H9 (cell line): ENCODE data around the gene CERS5. TPM values are rescaled to one million over a fixed set of nuclear protein-coding genes. Genes with fewer than 3 reads are reported as not detected.

Experiments used
- DNase-seq: peaks from one replicate; pipeline ENCODE4 v3.0.0-alpha.2; 2017
- H2AFZ ChIP-seq: one replicate; pipeline ENCODE4 v1.6.1; 2013; ENCODE audit warnings: mild to moderate bottlenecking, low read length, control low read depth, moderate library complexity
- H2AK5ac ChIP-seq: 2 replicates; pipeline ENCODE4 v1.6.1; 2013; ENCODE audit warnings: low read length, control low read depth, mixed read lengths; ENCODE audit not compliant: insufficient read length
- H2BK120ac ChIP-seq: one replicate; pipeline ENCODE4 v1.6.1; 2013; ENCODE audit warnings: low read depth, mild to moderate bottlenecking, low read length, control low read depth, inconsistent platforms; ENCODE audit not compliant: poor library complexity, severe bottlenecking
- H2BK12ac ChIP-seq: 2 replicates; pipeline ENCODE4 v1.6.1; 2013; ENCODE audit warnings: low read length, control low read depth, mixed read lengths, low read depth; ENCODE audit not compliant: insufficient read length
- H2BK15ac ChIP-seq: 2 replicates; pipeline ENCODE4 v1.6.1; 2013; ENCODE audit warnings: low read depth, low read length, control low read depth
- H2BK20ac ChIP-seq: one replicate; pipeline ENCODE4 v1.6.1; 2013; ENCODE audit warnings: low read depth, mild to moderate bottlenecking, low read length, control low read depth, inconsistent platforms; ENCODE audit not compliant: poor library complexity, severe bottlenecking
- H2BK5ac ChIP-seq: 2 replicates; pipeline ENCODE4 v1.6.1; 2013; ENCODE audit warnings: low read length, control low read depth, mixed read lengths; ENCODE audit not compliant: insufficient read length
- H3K14ac ChIP-seq: 2 replicates; pipeline ENCODE4 v1.6.1; 2013; ENCODE audit warnings: low read length, control low read depth; ENCODE audit not compliant: insufficient read depth
- H3K18ac ChIP-seq: 2 replicates; pipeline ENCODE4 v1.6.1; 2013; ENCODE audit warnings: low read depth, mild to moderate bottlenecking, mixed read lengths, low read length, control low read depth; ENCODE audit not compliant: insufficient read length
- H3K23ac ChIP-seq: 2 replicates; pipeline ENCODE4 v1.6.1; 2013; ENCODE audit warnings: low read length, control low read depth, mixed read lengths, low read depth; ENCODE audit not compliant: insufficient read length
- H3K23me2 ChIP-seq: 2 replicates; pipeline ENCODE4 v1.6.1; 2013; ENCODE audit warnings: low read depth, mild to moderate bottlenecking, mixed read lengths, low read length, control low read depth; ENCODE audit not compliant: insufficient read length, poor library complexity, severe bottlenecking
- H3K27ac ChIP-seq: 2 replicates; pipeline ENCODE4 v1.5.1; 2013; ENCODE audit warnings: low read length, control low read depth, mixed read lengths, low read depth; ENCODE audit not compliant: insufficient read length
- H3K27me3 ChIP-seq: 2 replicates; pipeline ENCODE4 v1.6.1; 2013; ENCODE audit warnings: low read length, control low read depth, inconsistent platforms; ENCODE audit not compliant: insufficient read depth
- H3K4ac ChIP-seq: 2 replicates; pipeline ENCODE4 v1.6.1; 2013; ENCODE audit warnings: low read depth, mild to moderate bottlenecking, control low read depth, inconsistent platforms, low read length, moderate library complexity
- H3K4me1 ChIP-seq: 2 replicates; pipeline ENCODE4 v1.6.1; 2013; ENCODE audit warnings: low read length, control low read depth, inconsistent platforms; ENCODE audit not compliant: insufficient read depth
- H3K4me2 ChIP-seq: 2 replicates; pipeline ENCODE4 v1.6.1; 2013; ENCODE audit warnings: low read length, control low read depth, mixed read lengths; ENCODE audit not compliant: insufficient read length, insufficient read depth
- H3K56ac ChIP-seq: 2 replicates; pipeline ENCODE4 v1.6.1; 2013; ENCODE audit warnings: low read depth, mild to moderate bottlenecking, mixed read lengths, low read length, control low read depth; ENCODE audit not compliant: insufficient read length
- H3K79me1 ChIP-seq: 2 replicates; pipeline ENCODE4 v1.6.1; 2013; ENCODE audit warnings: low read depth, mild to moderate bottlenecking, moderate library complexity, low read length, control low read depth, inconsistent platforms; ENCODE audit not compliant: insufficient read depth, poor library complexity, severe bottlenecking
- H3K79me2 ChIP-seq: 2 replicates; pipeline ENCODE4 v1.6.1; 2013; ENCODE audit warnings: low read length, control low read depth, inconsistent platforms; ENCODE audit not compliant: insufficient read depth
- H3K9ac ChIP-seq: 2 replicates; pipeline ENCODE4 v1.6.1; 2013; ENCODE audit warnings: low read length, control low read depth, mixed read lengths; ENCODE audit not compliant: insufficient read length; ENCODE audit errors: extremely low read depth
- H3K9me3 ChIP-seq: one replicate; pipeline ENCODE4 v1.6.1; 2013; ENCODE audit warnings: low read depth, low read length, inconsistent platforms; ENCODE audit not compliant: control insufficient read depth
- H3T11ph ChIP-seq: one replicate; pipeline ENCODE4 v1.6.1; 2013; ENCODE audit warnings: mild to moderate bottlenecking, low read length, control low read depth, inconsistent platforms
- H4K20me1 ChIP-seq: one replicate; pipeline ENCODE4 v1.6.1; 2013; ENCODE audit not compliant: control insufficient read depth, insufficient read length, insufficient read depth
- H4K5ac ChIP-seq: 2 replicates; pipeline ENCODE4 v1.6.1; 2013; ENCODE audit warnings: low read depth, mild to moderate bottlenecking, mixed read lengths, low read length, control low read depth; ENCODE audit not compliant: insufficient read length
- H4K8ac ChIP-seq: replicated peaks from 2 replicates; pipeline ENCODE4 v1.6.1; 2013; ENCODE audit warnings: low read length, control low read depth, mixed read lengths, low read depth; ENCODE audit not compliant: insufficient read length
- H4K91ac ChIP-seq: 2 replicates; pipeline ENCODE4 v1.6.1; 2013; ENCODE audit warnings: low read depth, mild to moderate bottlenecking, moderate library complexity, mixed read lengths, low read length, control low read depth; ENCODE audit not compliant: insufficient read length
- H3K27ac Mint-ChIP-seq, 3 experiments: 2 replicates in 2 of 3; 3 replicates in 1 of 3; pipeline ENCODE4 v1.8.0; 2020 to 2021; ENCODE audit warnings: mixed read lengths in 3 of 3, mild to moderate bottlenecking in 1 of 3, moderate library complexity in 1 of 3
- H3K27me3 Mint-ChIP-seq: 2 replicates; pipeline ENCODE4 v1.8.0; 2021; ENCODE audit warnings: low read depth, mild to moderate bottlenecking, moderate library complexity, mixed read lengths
- H3K36me3 Mint-ChIP-seq, 3 experiments: 2 replicates in 2 of 3; 3 replicates in 1 of 3; pipeline ENCODE4 v1.8.0; 2020 to 2021; ENCODE audit warnings: low read depth in 3 of 3, mixed read lengths in 3 of 3; ENCODE audit not compliant: insufficient read depth in 1 of 3
- H3K4me1 Mint-ChIP-seq, 2 experiments: 2 replicates each; pipeline ENCODE4 v1.8.0; 2020; ENCODE audit warnings: mixed read lengths in 2 of 2
- H3K4me3 Mint-ChIP-seq, 2 experiments: 2 replicates in 1 of 2; 3 replicates in 1 of 2; pipeline ENCODE4 v1.8.0; 2020 to 2021; ENCODE audit warnings: mild to moderate bottlenecking in 2 of 2, mixed read lengths in 2 of 2, moderate library complexity in 1 of 2
- H3K9me3 Mint-ChIP-seq, 2 experiments: 2 replicates in 1 of 2; 3 replicates in 1 of 2; pipeline ENCODE4 v1.8.0; 2020; ENCODE audit warnings: mild to moderate bottlenecking in 2 of 2, mixed read lengths in 2 of 2, moderate library complexity in 1 of 2
- WGBS: extraction: QIAGEN DNeasy Blood & Tissue Kit; methylation state at CpG from one replicate; pipeline ENCODE4 v1.1.7; 2013; ENCODE audit warnings: missing lambda C conversion rate, low lambda C conversion rate, mixed read lengths; ENCODE audit not compliant: insufficient read length; ENCODE audit errors: extremely low coverage; 5-methylcytosine and 5-hydroxymethylcytosine counted together
- total RNA-seq: library from RNA; stranded (reverse); gene quantifications from 2 replicates; pipeline ENCODE4 v1.2.1, GENCODE V29; 2021
- TF ChIP-seq, protein P1 (sequence below): fragments of 200-600 bp; sonication (generic); conservative IDR thresholded peaks from 3 replicates; pipeline ENCODE4 v1.8.0; 2021; ENCODE audit warnings: antibody characterized with exemption, mild to moderate bottlenecking

CERS5 gene
- total RNA-seq, 1 experiment from 2014 or later = 68.8 TPM

- TF ChIP-seq, protein P1, sequence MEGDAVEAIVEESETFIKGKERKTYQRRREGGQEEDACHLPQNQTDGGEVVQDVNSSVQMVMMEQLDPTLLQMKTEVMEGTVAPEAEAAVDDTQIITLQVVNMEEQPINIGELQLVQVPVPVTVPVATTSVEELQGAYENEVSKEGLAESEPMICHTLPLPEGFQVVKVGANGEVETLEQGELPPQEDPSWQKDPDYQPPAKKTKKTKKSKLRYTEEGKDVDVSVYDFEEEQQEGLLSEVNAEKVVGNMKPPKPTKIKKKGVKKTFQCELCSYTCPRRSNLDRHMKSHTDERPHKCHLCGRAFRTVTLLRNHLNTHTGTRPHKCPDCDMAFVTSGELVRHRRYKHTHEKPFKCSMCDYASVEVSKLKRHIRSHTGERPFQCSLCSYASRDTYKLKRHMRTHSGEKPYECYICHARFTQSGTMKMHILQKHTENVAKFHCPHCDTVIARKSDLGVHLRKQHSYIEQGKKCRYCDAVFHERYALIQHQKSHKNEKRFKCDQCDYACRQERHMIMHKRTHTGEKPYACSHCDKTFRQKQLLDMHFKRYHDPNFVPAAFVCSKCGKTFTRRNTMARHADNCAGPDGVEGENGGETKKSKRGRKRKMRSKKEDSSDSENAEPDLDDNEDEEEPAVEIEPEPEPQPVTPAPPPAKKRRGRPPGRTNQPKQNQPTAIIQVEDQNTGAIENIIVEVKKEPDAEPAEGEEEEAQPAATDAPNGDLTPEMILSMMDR = no peak
- H3K4ac ChIP-seq = no peak overlapping the region
- Mint-ChIP-seq H3K4me1 (peaks cover 45 to 48% of the 10 kb centered on the region in 2 experiments), H3K27ac (peak overlapping the region; percentile 15 to 72 (median 57); a peak in 4 of 7 replicates), H3K36me3 (peaks cover 23 to 43% (median 37%) of the 10 kb centered on the region in 3 experiments), H3K4me3 (no peak overlapping the region), H3K9me3 (no peaks in the 10 kb centered on the region), H3K27me3 (peaks cover 4% of the 10 kb centered on the region)
- H2BK12ac ChIP-seq = no peak overlapping the region
- H4K91ac ChIP-seq = no peak overlapping the region
- no peak overlapping the region for H2BK5ac ChIP-seq
- no peak overlapping the region for H3K18ac ChIP-seq
- no peak overlapping the region for H2BK15ac ChIP-seq
- H3K79me1 ChIP-seq = no peaks in the 10 kb centered on the region
- H3K27ac ChIP-seq = no peak overlapping the region
- H3K14ac ChIP-seq = no peak overlapping the region
- H4K20me1 ChIP-seq = no peaks in the 10 kb centered on the region
- no peak for DNase-seq
- H3K79me2 ChIP-seq = no peaks in the 10 kb centered on the region
- no peak overlapping the region for H2AK5ac ChIP-seq
- H2AFZ ChIP-seq = no peak overlapping the region
- no CpG with 5 or more reads among the region's 8 CpGs for WGBS
- no peak overlapping the region for H3K9ac ChIP-seq
- H3K4me2 ChIP-seq = no peak overlapping the region
- no peaks in the 10 kb centered on the region; the same call in 1 of the 2 replicates for H3K4me1 ChIP-seq
- no peak overlapping the region for H2BK20ac ChIP-seq
- no peak overlapping the region for H3K23ac ChIP-seq
- no peak overlapping the region for H2BK120ac ChIP-seq
- no peak overlapping the region for H3K56ac ChIP-seq
- H4K8ac ChIP-seq = no peak overlapping the region
- H3K9me3 ChIP-seq = no peaks in the 10 kb centered on the region
- H3K23me2 ChIP-seq = no peaks in the 10 kb centered on the region
- no peak overlapping the region for H3T11ph ChIP-seq
- no peaks in the 10 kb centered on the region for H3K27me3 ChIP-seq
- H4K5ac ChIP-seq = no peak overlapping the region
Measured at GRCh38 chr12:50102646-50103309, 64.4 kb downstream of the CERS5 start.
